PC-3 (cell line): ENCODE data around the gene SGO1.

Experiments
- EZH2 ChIP-seq: fragments of 300-600 bp; sonication (generic); IDR thresholded peaks from one replicate; pipeline ENCODE4 v1.6.1; 2017; ENCODE audit warnings: antibody characterized with exemption, mild to moderate bottlenecking, low read length; ENCODE audit not compliant: unreplicated experiment
- EZH2phosphoT487 ChIP-seq: fragments of 300-600 bp; sonication (generic); IDR thresholded peaks from 2 replicates; pipeline ENCODE4 v1.6.1; 2018; ENCODE audit warnings: mild to moderate bottlenecking, antibody characterized with exemption, low read length, borderline replicate concordance
- TF ChIP-seq, protein P1 (sequence below): fragments of 300-600 bp; sonication (generic); conservative IDR thresholded peaks from 2 replicates; pipeline ENCODE4 v1.5.1; 2017; ENCODE audit warnings: antibody characterized with exemption, low read depth, mild to moderate bottlenecking, low read length

DNA sequence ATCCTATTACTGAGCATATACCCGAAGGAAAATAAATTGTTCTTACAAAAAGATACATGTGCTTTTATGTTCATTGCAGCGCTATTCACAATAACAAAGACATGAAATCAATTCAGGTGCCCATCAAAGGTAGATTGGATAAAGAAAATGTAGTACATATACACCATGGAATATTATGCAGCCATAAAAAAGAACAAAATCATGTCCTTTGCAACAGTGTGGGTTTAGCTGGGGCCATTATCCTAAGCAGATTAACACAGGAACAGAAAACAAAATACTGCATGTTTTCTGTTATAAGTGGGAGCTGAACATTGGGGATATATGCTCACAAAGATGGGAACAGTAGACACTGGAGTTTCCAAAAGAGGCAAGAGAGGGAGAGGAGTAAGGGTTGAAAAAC, 42.5 kb downstream of the SGO1 start:
- TF ChIP-seq EZH2 (no peak), EZH2phosphoT487 (no peak)
- TF ChIP-seq, protein P1, sequence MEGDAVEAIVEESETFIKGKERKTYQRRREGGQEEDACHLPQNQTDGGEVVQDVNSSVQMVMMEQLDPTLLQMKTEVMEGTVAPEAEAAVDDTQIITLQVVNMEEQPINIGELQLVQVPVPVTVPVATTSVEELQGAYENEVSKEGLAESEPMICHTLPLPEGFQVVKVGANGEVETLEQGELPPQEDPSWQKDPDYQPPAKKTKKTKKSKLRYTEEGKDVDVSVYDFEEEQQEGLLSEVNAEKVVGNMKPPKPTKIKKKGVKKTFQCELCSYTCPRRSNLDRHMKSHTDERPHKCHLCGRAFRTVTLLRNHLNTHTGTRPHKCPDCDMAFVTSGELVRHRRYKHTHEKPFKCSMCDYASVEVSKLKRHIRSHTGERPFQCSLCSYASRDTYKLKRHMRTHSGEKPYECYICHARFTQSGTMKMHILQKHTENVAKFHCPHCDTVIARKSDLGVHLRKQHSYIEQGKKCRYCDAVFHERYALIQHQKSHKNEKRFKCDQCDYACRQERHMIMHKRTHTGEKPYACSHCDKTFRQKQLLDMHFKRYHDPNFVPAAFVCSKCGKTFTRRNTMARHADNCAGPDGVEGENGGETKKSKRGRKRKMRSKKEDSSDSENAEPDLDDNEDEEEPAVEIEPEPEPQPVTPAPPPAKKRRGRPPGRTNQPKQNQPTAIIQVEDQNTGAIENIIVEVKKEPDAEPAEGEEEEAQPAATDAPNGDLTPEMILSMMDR, result no peak
